Lung microvascular endothelial cell (primary cell): Measurements from ENCODE around the gene C1orf122. TPM values are rescaled to one million over a fixed set of nuclear protein-coding genes. Genes with fewer than 3 reads are reported as not detected.
"Not testable (repeated sequence)": the region's sequence is repeated elsewhere in the genome, so short reads cannot be mapped to it uniquely, and the experiment has no call there.

Source experiments
- DNase-seq, 2 donors: peaks; one replicate each; pipeline versions ENCODE4 v3.0.0 to v3.0.0-alpha.2; 2010; ENCODE audit warnings: low read depth in 2 of 2
- total RNA-seq: library from RNA; depleted of rRNA; stranded (reverse); fragments of >200 nt; gene quantifications from 2 replicates; pipeline ENCODE4 v1.2.1, GENCODE V29; 2014

C1orf122 gene
- 14.4 and 21.2 TPM in 2 replicates for total RNA-seq

- DNase-seq = peak; percentile 96
Measured at GRCh38 chr1:37807555-37808368, at the start of gene C1orf122, which contains the start of gene YRDC. TSS of gene C1orf122 (plus strand) at chr1:37807790. CDS start at chr1:37808405, 615 bp downstream. TSS of gene YRDC (minus strand) at chr1:37808208. CDS start at chr1:37808180, 28 bp downstream.

GRCh38 chr1:37759451-37759850 lies 48.1 kb upstream of the C1orf122 start:
- DNase-seq = no peak

- no peak for DNase-seq
Measured at GRCh38 chr1:37761416-37762095, 46.0 kb upstream of the C1orf122 start.

- no peak for DNase-seq
Measured at GRCh38 chr1:37762516-37762915, 45.1 kb upstream of the C1orf122 start.

GRCh38 chr1:37763791-37764413 lies 43.7 kb upstream of the C1orf122 start:
- DNase-seq = no peak

- peak; percentile 48 to 60 for DNase-seq
Measured at GRCh38 chr1:37764414-37764825, 43.2 kb upstream of the C1orf122 start.

GRCh38 chr1:37764888-37765441 lies 42.6 kb upstream of the C1orf122 start, which contains the start of gene EPHA10:
TSS of gene EPHA10 (minus strand) at chr1:37765120. CDS start at chr1:37765066, 54 bp downstream.
- DNase-seq = no peak

GRCh38 chr1:37765916-37766664 lies 41.5 kb upstream of the C1orf122 start:
- DNase-seq = no peak

DNA sequence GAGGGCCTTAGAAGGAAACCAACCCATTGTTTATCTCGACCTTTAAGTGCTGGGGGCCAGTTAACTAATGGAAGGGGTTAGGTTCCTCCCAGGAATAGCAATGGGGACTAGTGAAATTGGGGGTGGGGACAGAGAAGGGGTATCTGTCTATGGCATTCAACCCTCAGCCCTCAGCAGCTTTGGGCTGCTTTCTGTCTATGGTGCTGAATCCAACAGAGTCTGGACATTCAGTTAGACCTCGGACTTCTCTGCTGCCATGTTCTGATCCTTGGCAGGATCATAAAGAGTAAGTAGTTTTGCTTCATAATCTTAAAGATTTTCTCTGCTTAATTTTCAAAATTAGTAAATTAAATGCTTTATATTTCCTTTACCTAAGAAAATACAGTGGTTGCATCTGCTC lies 40.1 kb upstream of the C1orf122 start:
- DNase-seq = no peak

DNA sequence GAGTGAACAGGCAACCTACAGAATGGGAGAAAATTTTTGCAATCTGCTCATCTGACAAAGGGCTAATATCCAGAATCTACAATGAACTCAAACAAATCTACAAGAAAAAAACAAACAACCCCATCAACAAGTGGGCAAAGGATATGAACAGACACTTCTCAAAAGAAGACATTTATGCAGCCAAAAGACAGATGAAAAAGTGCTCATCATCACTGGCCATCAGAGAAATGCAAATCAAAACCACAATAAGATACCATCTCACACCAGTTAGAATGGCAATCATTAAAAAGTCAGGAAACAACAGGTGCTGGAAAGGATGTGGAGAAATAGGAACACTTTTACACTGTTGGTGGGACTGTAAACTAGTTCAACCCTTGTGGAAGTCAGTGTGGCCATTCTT lies 36.1 kb upstream of the C1orf122 start:
- DNase-seq = not testable (repeated sequence)

DNA sequence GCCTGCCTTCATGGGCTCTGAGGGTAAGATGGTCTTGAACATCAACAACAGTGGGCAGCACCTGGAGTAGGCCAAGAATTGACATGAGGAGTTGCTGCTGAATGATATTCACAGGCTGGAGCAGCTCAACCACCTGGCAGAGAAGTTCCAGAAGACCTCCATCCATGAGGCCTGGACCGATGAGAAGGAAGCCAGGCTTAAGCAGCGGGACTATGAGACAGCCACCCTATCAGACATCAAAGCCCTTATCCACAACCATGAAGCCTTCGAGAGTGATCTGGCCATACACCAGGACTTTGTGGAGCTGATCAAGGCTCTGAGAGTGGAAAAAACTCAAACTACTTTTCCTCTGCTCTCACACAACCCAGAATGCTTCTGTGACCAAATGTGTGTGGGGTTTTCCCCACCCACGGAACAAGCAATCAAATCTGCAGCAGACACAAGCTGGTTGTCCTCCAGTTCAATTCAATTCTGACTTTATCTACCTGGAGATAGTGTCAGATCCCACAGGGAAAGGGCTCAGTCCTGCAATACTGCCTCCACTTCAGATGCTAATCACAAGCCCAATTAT lies 30.6 kb upstream of the C1orf122 start:
- DNase-seq = no peak

GRCh38 chr1:37778654-37779053 lies 28.9 kb upstream of the C1orf122 start:
- DNase-seq = no peak

- no peak for DNase-seq
Measured at GRCh38 chr1:37782491-37782890, 25.1 kb upstream of the C1orf122 start.

GRCh38 chr1:37792943-37793686 lies 14.5 kb upstream of the C1orf122 start:
- no peak for DNase-seq

DNA sequence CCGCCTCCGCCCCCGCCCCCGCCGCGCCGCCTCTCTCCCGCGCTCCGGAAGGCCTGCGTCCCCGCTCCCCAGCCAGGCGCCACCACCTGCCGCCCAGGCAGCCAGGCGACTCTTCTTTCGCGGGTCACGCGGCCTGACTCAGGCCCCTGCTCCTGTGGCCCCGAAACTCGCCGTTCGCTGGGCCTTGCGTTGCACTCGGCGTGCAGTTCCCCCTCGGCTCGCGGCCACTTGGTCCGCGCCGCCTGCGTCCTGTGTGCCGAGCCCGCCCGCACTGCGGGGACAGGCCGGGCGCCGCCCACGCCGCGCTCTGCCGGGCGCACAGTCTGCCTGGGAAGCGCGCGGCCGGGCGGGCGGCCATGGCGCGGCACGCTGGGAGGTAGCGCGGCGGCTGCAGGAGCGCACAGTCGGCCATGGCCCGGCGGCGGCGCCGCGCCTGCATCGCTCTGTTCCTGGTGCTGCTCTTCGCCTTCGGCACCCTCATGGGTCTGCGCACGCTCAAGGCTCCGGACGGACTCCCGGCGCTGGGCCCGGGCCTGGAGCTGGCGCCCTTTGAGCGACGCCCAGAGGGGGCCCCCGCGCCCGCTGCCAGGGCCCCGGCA lies 13.7 kb upstream of the C1orf122 start, which contains the start of gene MANEAL:
MANEAL (plus strand) TSS at position 75 of the 599 bp plus-strand sequence; CDS start at position 411, 336 bp downstream.
- peak; percentile 62 to 67 for DNase-seq

DNA sequence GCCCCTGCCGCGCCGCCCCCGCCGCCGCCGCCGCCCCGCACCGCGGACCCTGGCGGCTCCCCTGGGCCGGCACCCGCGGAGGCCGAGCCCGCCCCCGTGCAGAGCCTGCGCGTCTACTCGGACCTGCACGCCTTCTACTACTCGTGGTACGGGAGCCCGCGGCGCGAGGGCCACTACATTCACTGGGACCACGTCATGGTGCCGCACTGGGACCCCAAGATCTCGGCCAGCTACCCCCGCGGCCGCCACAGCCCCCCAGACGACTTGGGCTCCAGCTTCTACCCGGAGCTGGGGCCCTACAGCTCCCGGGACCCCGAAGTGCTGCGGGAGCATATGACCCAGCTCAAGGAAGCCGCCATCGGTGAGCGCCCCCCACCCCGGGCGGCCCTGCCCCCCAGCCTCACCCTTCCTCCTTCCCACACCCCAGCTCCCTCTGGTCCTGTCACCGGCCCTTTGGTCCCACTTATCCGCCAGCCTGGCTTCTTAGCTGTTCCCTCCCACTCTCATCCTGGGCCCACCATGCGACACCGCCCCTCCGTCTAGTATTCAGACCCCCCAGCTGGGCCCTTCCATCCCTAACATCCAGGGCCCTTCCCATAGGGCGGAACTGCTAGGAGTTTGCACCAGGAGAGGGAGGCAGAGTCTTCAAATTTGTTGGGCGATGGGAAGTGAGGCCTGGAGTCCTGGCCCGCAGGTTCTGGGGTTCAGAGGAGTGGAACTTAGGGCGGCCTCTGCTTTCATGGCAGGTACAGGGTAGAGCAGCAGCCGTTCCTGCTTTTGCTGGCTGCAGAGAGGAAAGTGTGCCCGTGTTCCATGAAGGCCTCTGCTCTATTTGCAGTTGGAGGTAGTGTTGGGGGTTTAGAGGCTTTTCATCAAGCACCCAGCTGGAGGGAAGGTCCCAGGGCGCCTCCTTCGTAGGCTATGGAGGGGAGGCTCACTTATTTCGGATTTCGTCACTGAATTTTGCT lies 12.9 kb upstream of the C1orf122 start:
- DNase-seq = no peak

DNA sequence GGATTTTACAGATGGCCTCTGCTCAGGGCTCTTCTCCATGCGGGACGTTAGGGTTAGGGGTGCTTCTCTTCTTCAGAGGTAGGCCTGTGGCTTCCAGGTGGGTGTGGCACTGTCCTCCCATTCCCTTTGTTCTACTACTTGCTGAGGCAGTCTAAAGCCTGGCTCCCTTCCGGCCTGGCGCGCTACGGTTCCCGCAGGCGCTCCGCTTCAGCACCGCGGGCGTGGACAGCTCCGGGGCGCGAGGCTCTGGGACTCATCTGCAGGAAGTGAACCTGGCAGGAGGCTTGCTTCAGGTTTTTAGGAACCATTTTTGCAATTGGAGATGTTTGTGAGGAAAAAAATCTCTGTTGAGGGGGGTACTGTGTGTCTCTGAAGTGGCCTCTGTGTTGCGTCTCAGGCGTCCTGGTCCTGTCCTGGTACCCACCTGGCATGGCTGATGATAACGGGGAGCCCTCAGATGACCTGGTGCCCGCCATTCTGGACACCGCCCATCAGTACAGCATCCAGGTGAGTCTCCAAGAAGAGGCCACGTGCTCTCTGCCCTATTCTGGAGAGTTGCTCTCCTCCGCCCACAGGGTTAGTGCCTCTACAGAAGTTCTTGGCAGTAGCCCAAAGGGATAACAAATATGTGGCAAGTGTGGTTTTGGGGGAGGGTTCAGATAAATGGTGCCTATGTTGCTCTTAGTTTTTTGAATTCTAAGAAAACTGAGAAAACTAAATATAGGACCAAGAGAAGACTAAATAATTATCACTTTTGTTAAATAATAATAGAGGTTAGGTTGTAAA lies 12.1 kb upstream of the C1orf122 start:
- DNase-seq = peak; percentile 49 to 54
